Measurements from ENCODE around the gene DONSON. TPM values are rescaled to one million over a fixed set of nuclear protein-coding genes. Genes with fewer than 3 reads are reported as not detected.

Gene DONSON
- total RNA-seq, 2 donors from 2014 or later = 5.1 to 7.1 TPM

DNA sequence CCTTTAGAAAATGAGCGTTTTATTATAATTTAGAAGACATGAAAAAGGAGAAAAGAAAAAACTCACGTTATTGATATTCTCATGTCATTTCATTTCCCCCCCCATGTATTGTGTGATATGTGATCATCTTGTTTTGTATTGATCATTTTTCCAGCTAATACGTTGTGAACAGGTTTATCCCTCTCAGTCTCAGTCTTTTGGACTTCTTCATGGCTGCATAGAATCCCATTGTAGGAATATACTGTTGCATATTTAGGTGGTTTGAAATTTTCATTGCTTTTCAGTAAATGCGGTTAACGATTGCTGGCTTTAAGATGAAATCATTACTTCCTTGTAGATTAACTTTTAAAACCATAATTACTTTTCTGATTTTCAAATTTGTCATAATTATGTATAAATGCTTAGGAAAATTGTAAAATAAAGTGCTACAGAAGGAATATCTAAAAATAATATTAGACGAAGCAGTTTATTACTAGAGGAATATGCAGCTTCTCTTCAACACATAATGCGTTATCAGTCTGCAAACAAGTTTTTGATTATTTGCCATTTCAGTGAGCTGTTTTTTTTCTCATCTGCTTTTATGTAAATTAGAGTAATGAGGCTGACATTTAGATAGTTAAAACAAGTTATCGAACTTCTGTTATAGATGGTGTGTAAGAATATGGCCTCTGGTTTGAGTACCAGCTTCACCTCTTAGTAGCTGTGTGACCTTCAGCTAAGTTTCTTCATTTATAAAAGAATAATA lies 43.9 kb downstream of the DONSON start:
- DNase-seq (ENCODE audit: low spot score) = no peak
- intact Hi-C loops (cut with DNase I) = no loop called here

GRCh38 chr21:33543505-33544129 lies 44.9 kb downstream of the DONSON start:
- intact Hi-C loops (cut with DNase I) = no loop called here
- peak; percentile 92 for DNase-seq (ENCODE audit: low spot score)

GRCh38 chr21:33542640-33543504 lies 45.6 kb downstream of the DONSON start, which contains the start of gene SON:
Gene SON, plus strand, starts transcription at chr21:33543038. Its CDS starts 55 bp downstream, at chr21:33543093.
- intact Hi-C loops (cut with DNase I) = loop anchor here in 1 of 2 donors (1.0 kb wide), 1 partner anchor 38 kb away; no protein-coding TSS in a partner anchor

GRCh38 chr21:33541756-33542639 lies 46.5 kb downstream of the DONSON start, which contains the start of gene GART:
Gene GART, minus strand, starts transcription at chr21:33542117. Its CDS starts 2,802 bp downstream, at chr21:33539315.
- DNase-seq (ENCODE audit: low spot score) = peak; percentile 95
- intact Hi-C loops (cut with DNase I) = loop anchor here in 1 of 2 donors (1.0 kb wide), 1 partner anchor 39 kb away; no protein-coding TSS in a partner anchor

More at GRCh38 chr21:33542640-33543504, 45.6 kb downstream of the DONSON start, which contains the start of gene SON:
- DNase-seq (ENCODE audit: low spot score) = peak; percentile 99

DNA sequence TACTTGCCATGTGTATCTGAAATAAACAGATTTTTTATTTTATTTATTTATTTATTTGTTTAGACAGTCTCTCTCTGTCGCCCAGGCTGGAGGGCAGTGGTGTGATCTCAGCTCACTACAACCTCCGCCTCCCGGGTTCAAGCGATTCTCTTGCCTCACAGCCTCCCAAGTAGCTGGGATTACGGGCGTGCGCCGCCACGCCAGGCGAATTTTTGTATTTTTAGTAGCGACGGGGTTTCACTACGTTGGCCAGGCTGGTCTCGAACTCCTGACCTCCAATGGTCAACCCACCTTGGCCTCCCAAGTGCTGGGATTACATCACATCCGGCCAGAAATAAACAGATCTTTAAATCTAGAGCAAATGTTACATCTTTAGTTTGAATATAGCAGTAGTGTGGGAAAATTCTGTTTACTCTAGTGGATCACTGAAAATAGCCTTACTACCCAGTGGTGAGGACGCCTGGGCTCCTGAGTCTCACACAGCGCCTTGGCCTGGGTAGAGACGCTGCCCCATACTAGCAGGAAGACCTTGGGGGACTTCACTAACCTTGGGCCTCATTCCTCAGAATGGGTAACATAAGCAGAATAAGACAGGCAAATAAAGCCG lies 47.3 kb downstream of the DONSON start:
- intact Hi-C loops (cut with DNase I) = no loop called here
- DNase-seq (ENCODE audit: low spot score) = no peak

DNA sequence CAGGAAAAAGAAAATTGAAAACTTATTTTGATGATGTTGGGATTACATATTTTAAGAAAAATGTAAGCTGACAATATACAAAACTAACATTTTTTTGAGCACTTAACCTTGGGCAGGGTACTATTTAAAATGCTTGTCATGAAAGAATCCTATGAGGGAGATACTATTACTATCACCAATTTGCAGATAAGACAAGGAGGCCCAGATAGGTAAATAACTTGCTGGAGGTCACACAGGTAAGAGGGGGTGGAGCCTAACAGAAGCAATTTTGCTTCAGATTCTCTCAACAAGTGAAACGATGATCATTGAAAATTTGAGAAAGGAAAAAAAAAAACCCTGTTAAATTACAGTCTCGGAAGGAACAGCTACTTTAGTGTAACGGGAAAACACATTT lies 47.8 kb downstream of the DONSON start:
- no peak for DNase-seq (ENCODE audit: low spot score)
- intact Hi-C loops (cut with DNase I) = no loop called here

- DNase-seq (ENCODE audit: low spot score) = no peak
These were observed 48.9 kb downstream of the DONSON start for GRCh38 chr21:33539616-33540015.

GRCh38 chr21:33537212-33537611 lies 51.3 kb downstream of the DONSON start:
- intact Hi-C loops (cut with DNase I) = no loop called here
- no peak for DNase-seq (ENCODE audit: low spot score)

More at GRCh38 chr21:33539616-33540015, 48.9 kb downstream of the DONSON start:
- intact Hi-C loops (cut with DNase I) = no loop called here

GRCh38 chr21:33531007-33531406 lies 57.5 kb downstream of the DONSON start:
- DNase-seq (ENCODE audit: low spot score) = no peak
- intact Hi-C loops (cut with DNase I) = no loop called here

Other genes starting within 250 kb of the DONSON start
- 10 to 100 TPM; 50.2 to 51.0 TPM for gene IFNGR2, start 185.3 kb downstream of the DONSON start, total RNA-seq
- gene TMEM50B, start 108.7 kb downstream of the DONSON start, total RNA-seq = 10 to 100 TPM; 34.2 to 49.1 TPM
- gene DNAJC28, start 97.0 kb downstream of the DONSON start, total RNA-seq = 1 to 10 TPM; 1.3 to 1.6 TPM
- 10 to 100 TPM; 52.6 to 57.6 TPM for gene GART, start 46.6 kb downstream of the DONSON start, total RNA-seq
- gene SON, start 45.6 kb downstream of the DONSON start, total RNA-seq = 100 to 1,000 TPM; 220 to 221 TPM
- gene CRYZL1, start 53.1 kb upstream of the DONSON start, total RNA-seq = 10 to 100 TPM; 38.7 to 40.4 TPM
- gene ITSN1, start 53.8 kb upstream of the DONSON start, total RNA-seq = 10 to 100 TPM; 60.9 to 73.0 TPM